Keratinocyte (primary cell): ENCODE data around the gene MAP3K2.

Source experiments
- EZH2 ChIP-seq: IDR thresholded peaks from one replicate; pipeline ENCODE4 v1.6.1; 2012; ENCODE audit warnings: inconsistent platforms, mild to moderate bottlenecking, low read length, moderate library complexity
- TF ChIP-seq, protein P1 (sequence below), 3 experiments: IDR thresholded peaks in 1 of 3; conservative IDR thresholded peaks in 1 of 3; optimal IDR thresholded peaks in 1 of 3; 2 replicates in 2 of 3; 3 replicates in 1 of 3; pipeline versions ENCODE3 to v1.5.1; 2011; ENCODE audit warnings: low read length in 3 of 3, mild to moderate bottlenecking in 3 of 3, moderate library complexity in 2 of 3, control low read depth in 1 of 3, inconsistent platforms in 1 of 3; ENCODE audit not compliant: insufficient read depth in 2 of 3; ENCODE audit errors: extremely low read depth in 1 of 3

DNA sequence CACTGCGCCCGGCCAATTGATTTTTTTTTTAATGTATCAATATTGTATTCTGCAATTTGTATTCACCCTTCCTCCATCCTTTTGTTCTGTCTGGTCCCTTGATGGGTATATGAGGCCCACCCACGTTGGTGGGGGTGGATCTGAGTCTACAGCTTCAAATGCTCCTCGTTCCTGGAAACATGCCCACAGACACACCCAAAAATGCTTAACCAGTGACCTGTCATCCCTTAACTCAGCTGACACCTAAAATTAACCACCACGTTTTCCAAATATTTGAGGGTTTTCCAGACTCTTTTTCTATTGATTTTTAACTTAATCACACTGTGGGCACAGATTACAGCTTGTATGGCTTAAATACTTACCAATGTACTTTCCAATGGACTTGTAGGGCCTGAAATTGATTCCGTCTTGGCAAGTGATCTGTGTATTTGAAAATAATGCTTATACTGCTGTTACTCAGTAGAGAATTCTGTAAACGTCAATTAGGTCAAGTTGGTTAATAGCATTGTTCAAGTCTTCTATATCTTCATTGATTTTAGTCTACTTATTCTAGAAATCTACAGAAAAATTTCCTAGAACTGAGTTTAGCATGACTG is 133.3 kb downstream of the MAP3K2 start:
- TF ChIP-seq, protein P1, sequence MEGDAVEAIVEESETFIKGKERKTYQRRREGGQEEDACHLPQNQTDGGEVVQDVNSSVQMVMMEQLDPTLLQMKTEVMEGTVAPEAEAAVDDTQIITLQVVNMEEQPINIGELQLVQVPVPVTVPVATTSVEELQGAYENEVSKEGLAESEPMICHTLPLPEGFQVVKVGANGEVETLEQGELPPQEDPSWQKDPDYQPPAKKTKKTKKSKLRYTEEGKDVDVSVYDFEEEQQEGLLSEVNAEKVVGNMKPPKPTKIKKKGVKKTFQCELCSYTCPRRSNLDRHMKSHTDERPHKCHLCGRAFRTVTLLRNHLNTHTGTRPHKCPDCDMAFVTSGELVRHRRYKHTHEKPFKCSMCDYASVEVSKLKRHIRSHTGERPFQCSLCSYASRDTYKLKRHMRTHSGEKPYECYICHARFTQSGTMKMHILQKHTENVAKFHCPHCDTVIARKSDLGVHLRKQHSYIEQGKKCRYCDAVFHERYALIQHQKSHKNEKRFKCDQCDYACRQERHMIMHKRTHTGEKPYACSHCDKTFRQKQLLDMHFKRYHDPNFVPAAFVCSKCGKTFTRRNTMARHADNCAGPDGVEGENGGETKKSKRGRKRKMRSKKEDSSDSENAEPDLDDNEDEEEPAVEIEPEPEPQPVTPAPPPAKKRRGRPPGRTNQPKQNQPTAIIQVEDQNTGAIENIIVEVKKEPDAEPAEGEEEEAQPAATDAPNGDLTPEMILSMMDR (optimal IDR thresholded peaks at IDR 0.05 in 1 of 3, IDR thresholded peaks at IDR 0.05 in 1 of 3, conservative IDR thresholded peaks at IDR 0.05 in 1 of 3; ENCODE audit: extremely low read depth in 1 of 3, insufficient read depth in 2 of 3, low read length in 3 of 3), result no peak
- TF ChIP-seq EZH2, result no peak
